SW480 (cell line): ENCODE measurements around the gene RTL10.

Experiments used
- DNase-seq: peaks from one replicate; pipeline ENCODE4 v3.0.0-alpha.2; 2016; ENCODE audit warnings: low spot score

RTL10 gene

DNA sequence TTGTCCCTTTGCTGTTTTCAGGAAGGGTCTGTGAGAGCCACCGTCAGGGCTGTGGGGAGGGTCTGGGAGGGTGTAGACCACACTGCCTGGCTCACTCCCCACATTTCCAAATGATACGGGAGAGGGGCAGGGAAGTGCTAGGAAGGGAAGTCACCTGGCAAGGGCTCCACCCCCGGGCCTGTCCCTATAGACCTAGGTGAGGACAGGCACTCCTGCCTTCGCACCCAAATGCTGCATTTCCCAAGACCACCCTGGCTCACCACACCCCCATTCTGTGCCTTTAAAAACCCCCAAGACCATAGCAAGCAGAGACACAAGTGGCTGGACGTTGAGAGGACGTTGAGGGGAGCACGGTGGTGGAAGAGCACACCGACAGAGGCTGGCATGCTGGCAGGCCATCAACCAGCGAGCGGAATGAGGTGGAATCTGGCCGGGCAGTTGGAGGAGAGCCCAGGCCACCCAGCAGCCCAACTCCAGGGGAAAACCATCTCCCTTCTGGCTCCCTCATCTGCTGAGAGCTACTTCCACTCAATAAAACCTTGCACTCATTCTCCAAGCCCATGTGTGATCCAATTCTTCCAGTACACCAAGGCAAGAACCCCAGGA lies 45.7 kb downstream of the RTL10 start:
- DNase-seq, result no peak

DNA sequence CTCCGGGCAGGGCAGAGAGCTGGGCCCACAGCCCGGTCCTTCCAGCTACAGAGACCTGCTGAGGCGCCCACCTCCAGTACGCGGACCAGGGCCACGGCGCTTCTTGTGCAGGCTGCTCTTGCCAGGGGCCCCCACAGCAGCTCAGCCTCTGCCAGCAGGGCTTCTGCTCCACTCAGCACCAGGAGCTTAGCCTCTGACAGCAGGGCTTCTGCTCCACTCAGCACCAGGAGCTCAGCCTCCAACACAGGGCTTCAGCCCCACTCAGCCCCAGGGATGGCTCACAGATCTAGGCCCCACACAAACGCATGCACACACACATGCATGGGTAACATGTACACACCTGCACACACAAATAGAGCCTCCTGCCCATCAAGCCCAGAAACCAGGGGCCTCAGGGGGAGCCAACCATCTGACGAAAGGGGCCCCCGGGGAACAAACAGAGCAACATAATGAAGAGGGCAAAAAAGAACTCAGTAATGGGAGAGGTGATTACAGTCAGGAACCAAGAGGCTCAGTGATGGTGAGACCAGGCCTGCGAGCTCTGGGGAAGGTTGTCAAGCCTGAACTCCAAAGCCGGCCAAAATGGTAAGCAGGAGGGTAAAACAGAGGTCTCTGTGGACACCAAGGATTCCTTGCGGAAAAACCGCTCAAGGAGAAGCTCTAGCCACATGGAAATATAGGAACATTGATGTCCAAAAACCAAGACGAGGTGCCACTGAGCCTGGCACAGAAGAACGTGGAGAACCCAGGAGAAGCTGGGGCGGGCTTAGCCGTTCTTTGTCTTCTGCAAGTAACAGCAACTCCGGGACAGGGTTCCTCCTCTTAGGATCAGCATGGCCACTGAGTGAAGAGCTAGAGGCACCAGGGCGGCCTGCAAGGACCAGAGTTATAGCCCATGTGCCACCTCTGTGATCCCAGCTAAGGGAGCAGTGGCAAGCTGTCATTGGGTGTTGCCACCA lies 46.5 kb downstream of the RTL10 start:
- DNase-seq, result no peak

DNA sequence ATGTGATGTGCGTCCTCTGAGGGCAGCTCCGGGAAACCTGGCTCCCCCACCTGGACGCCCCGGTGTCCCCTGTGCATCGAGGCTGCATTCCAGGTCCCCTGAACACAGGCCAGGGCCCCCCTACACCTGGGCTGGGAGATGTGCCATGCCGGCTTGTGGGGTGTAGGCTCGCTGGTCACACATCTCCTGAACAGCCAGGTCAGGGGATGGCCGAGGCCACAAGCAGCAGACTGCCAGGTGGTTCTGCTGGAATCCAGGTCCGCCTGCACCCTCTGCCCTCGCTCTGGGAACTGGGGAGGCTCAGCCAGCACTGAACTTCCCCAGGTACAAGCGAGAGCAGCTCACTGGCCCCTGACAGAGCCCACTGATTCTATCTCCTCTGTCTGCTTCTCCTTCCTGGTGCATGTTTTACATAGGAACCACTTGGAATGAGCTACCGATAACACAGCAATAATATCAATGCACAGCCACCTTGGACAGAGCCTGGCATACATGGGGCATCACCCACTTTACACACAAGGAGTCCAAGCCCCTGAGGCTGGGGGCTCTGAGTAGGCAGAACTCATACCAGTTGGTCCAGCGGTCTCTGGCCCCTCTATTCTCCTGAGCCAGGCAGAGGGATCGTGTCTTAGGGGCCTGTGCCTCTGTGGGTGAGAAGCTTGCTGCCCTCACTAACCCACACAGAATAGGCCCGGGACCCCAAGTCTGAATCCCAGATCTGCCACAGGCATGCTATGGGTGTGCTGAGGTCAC lies 47.3 kb downstream of the RTL10 start:
- DNase-seq, result no peak

DNA sequence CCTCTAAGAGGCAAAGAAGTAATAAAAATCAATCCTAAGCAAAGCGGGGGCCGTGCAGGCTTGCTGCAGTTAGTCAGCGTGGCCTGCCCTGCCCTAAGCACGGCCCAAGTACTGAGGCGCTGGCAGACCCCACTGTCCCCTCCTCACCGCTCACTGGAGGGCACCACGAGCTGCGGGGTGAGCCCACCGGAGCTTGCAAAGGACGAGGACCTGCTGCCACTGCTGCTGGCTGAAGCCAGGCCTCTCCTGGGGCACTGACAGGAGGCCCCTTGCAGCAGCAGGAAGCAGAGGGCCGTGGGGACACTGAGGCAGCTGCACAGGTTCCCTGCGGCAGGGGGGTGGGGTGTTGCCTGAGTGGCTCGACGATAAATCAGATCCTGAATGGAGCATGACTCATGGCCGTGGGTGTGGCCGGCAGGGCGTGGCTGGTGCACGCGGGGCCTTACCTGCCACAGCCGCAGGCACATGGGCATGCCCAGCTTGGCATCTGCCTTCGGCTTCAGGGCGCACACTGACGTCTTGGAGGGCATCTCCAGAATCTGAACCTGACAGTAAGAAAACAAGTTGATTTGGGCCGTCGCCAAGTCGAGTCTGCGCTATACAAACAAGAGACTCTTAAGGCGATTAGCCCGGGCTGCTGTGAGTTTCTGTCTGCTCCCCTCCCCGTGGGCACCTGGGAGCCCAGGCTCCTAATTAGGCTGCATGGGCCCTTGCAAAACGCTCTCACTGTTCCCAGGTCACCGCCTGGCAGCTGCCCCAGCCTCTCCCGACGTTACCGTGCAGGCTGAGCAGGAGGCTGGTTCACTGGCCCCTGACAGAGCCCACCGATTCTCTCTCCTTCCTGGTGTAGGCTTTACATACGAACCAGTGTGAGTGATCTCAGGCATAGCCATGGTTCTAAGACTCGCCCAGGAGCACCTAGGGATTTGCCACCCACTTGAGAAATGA lies 48.2 kb downstream of the RTL10 start:
- DNase-seq, result peak; percentile 80

DNA sequence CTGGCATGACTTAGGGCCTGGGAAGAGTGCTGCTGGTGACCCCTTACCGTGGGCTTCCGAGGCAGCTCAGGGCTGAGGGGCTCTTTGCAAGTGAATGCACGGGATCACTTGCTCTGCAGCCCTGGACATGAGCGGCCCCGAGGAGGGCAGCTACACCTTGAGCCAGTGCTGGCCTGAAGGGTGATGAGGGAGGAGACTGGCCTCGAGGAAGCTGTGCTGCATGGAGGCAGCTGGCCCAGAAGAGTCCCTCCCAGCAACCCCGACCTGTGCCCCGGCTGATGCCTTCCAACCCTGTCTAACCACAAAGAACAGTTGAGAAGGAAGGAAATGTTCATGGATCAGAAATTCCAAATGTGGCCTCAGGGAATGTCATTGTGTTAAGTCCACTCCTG lies 48.9 kb downstream of the RTL10 start:
- DNase-seq, result peak; percentile 22
